NCI-H2171 (cell line): ENCODE data around the gene PRIM2.
"Not testable (repeated sequence)": the region's sequence is repeated elsewhere in the genome, so short reads cannot be mapped to it uniquely, and the experiment has no call there.

Experiments used
- DNase-seq: peaks from one replicate; lab custom pipeline; 2025; lab: John Stamatoyannopoulos, UW

PRIM2 gene

DNA sequence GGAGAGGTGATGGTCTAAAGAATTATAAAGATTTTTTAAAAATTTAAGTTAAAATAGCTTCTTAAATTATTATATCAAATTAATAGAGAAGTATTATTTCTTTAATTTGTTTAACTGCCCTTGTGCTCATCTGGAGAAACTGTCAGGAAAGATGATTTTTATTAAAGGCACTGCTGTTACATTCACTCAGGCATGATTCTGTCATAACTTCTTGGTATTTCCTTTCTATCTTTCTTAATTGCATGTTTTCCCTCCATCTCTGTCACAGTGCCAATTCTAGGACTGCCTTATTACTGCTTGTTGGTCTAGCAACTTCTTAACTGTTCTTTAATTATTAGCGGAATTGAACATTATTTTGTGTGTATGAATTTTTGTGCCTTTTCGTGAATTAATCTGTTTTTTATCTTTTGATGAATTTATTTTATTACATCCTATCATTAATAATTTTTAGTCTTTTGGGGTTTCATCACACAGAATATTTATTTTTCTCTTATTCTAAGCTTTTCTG, 47.7 kb downstream of the PRIM2 start:
- not testable (repeated sequence) for DNase-seq

DNA sequence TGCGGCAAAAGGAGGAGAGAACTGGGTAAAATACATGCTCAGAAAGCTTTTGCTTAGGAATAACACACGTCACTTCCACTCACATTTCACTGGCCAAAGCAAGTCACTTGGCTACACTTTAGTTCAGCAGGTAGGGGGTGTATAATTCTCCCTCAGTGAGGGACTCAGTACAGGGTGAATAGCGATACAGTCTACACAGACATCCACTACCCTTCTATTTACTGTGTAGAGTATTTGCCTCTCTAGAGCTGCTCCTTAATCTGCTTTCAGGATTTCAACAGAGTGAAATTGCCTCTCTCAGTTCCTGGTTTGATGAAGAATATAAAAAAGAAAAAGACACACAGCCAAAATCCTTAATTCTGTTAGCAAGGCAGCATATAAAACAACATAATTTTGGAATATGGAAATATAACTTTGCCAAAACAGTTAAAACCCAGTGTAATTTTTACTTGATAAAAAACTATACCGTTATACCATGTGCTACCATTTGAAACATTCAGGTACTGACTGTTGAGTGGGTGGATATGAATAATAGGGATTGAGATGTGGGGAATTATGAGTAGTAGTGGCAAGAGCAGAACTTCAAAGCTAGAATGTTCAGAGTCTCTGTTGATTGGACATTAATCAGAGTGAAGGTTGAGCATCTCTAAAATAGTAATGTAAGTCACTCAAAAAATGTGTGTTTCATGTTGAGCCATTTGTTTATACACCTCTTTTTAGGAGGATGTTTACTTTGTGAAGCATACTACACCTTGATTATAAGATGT, 51.7 kb downstream of the PRIM2 start:
- not testable (repeated sequence) for DNase-seq

DNA sequence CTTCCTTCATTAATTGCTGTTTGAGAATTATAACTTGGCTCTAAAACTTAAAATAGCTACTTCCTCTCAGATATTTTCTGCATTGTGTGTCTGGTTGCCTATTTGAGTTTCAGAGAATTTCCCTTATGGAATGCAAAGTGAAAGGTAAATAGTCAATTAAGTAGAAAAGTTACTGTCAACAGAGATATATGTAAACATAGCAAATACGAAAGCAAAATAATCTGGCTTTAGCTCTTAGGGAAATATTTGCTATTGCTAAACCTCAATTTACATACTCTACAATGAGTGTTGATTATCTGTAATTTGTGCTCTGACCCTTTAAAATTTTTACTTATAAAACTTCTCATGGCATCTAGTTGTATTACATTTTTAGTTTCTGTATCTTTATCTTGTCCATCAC, 54.3 kb downstream of the PRIM2 start:
- not testable (repeated sequence) for DNase-seq

DNA sequence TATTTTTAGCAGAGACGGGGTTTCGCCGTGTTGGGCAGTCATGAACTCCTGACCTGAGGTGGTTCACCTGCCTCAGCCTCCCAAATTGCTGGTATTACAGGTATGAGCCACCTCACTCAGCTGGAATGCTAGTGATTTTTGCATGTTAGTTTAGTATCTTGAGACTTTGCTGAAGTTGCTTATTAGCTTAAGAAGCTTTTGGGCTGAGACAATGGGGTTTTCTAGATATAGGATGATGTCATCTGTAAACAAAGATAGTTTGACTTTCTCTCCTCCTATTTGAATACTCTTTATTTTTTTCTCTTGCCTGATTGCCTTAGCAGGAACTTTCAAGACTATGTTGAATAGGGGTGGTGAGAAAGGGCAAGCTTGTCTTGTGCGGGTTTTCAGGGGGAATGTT, 57.3 kb downstream of the PRIM2 start:
- not testable (repeated sequence) for DNase-seq

DNA sequence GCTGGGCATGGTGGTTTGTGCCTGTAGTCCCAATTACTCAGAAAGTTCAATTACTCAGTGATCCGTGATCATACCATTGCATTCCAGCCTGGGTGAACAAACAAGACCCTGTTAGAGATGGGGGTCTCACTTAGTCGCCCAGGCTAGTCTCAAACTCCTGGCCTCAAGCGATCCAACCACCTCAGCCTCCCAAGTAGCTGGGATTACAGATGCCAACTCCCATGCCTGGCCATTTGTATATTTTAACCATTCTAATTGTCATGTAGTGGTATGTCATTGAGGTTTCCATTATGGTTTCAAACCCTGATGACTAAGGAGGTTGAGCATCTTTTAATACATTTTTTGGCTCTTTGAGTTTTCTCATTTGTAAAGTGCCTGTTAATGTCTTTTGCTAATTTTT, 58.7 kb downstream of the PRIM2 start:
- not testable (repeated sequence) for DNase-seq

DNA sequence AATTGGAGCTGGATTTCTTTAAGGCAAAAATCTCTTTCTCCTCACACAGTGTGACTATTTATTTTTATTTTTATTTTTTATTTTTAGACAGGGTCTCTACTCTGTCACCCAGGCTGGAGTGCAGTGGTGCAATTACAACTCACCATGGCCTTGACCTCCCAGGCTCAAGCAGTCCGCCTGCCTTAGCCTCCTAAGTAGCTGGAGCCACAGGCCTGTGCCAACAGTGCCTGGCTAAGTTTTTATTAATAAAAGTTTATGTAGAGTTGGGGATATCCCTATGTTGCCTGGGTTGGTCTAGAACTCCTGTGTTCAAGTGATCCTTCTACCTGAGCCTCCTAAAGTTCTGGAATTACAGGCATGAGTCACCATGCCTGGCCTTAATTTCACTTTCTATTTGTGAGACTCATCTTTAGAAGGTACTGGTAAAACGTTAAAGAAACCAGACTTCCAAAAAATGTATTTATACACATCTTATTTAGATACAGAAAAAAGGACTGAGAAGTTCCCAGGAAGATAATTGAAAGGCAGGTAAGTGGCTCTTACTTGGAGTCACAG, 71.7 kb downstream of the PRIM2 start:
- not testable (repeated sequence) for DNase-seq

DNA sequence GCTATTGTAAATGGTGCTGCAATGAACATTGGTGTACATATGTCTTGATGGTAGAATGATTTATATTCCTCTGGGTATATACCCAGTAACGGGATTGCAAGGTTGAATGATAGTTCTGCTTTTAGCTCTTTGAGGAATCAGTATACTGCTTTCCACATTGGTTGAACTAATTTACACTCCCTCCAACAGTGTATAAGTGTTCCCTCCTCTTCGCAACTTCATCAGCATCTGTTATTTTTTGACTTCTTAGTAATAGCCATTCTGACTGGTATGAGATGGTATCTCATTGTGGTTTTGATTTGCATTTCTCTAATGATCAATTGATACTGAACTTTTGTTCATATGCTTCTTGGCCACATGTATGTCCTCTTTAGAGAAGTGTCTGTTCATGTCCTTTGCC, 73.4 kb downstream of the PRIM2 start:
- DNase-seq: not testable (repeated sequence)

DNA sequence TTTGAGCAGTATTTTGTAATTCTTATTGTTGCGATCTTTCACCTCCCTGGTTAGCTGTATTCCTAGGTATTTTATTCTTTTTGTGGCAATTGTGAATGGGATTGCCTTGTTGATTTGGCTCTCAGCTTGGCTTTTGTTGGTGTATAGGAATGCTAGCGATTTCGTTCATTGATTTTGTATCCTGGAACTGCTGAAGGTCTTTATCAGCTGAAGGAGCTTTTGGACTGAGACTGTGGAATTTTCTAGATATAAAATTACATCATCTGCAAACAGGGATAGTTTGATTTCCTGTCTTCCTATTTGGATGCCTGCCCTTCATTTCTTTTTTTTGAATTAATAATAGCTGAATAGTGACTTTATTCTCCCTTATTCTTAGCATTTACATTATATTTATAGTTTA, 74.6 kb downstream of the PRIM2 start:
- not testable (repeated sequence) for DNase-seq

DNA sequence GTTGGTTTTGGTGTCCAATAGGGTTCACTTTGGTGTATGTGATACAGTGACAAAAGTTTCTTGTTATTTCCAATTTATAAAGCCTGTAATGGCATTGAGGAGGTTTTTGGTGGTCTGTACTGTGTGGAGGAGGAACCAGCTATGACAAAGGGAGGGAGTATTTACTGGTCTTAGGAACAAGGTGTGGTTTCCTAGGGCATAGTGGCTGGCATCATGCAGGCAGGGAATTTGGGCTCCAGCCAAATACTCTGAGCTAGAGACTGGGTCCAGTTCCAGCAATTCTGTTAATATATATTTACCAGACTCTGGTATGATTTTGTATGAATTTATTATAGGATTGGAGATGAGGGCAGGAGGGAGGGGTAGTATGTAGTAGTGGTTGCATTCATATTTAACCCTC, 101.9 kb downstream of the PRIM2 start:
- not testable (repeated sequence) for DNase-seq

DNA sequence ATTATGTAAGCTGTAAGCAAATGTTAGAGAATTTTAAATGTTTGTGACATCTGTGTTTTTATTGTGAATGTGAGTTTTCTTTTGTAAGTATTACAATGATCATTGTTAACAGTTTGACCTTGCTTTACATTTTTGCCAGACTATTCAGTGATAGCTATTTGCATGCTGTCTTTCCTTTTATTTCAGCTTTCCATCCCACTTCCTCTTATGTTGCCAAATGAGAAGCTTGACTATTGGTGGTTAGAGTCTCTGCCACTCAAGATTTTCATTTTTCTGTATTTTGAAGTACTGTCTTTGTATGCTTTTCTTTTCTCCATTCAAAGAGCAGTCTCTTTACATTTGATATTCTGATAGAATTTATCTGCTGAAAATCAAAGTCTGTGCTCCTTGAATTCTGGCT, 104.1 kb downstream of the PRIM2 start:
- DNase-seq: no peak

DNA sequence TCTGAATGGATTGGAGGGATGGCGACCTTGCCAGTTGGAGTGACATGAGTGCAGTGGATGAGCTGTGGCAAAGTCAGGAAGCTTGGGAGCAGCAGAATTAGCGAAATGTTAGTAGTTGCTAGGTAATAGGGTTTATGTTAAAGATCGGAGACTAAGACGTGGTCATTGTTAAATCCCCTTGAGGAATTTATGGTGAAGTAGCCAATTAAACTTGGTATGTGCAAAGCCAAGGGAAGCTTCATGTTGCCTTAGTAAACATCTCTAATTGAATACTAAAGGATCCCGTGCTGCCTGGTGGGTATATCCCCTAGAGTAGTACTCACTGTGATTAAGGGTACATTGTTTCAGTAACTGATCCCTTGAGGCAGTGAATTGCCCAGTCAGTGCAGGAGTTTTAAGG, 106.0 kb downstream of the PRIM2 start:
- no peak for DNase-seq

DNA sequence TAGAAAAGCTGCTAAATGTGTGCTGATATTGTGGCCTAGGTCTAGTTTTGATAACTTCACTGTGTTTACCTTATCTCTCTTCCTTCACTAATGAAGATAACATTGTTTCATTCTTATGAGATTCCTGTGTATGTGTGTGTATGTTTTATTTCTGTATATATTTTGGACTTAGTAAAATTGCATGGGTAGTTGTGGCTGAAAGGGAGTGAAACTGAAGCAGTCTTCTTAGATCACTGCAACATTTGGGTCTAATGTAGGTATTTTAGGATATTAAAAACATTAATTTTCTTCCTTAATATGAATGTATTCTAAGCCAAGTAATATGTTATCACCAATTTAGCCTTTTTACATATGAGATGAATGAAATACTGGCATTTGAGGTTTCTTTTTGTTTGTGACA, 114.3 kb downstream of the PRIM2 start:
- not testable (repeated sequence) for DNase-seq

DNA sequence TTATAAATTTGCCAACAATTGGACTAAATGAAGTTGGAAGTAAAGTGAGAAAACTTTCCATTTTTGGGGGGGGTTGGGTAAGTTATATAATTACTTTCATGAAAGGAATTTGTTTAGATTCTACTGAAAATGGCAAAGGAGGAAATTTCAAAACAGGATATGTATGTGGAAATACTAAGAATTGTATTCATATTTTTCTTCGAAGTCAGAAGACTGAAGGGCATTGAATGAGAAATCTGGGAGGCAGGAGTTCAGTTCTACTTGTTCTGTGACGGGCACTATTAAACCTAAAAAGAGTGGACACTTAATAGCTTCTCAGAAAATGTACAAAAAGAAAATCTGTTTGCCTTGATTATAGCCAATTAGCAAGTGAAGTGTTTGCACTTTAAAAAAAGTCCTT, 114.7 kb downstream of the PRIM2 start:
- no peak for DNase-seq

DNA sequence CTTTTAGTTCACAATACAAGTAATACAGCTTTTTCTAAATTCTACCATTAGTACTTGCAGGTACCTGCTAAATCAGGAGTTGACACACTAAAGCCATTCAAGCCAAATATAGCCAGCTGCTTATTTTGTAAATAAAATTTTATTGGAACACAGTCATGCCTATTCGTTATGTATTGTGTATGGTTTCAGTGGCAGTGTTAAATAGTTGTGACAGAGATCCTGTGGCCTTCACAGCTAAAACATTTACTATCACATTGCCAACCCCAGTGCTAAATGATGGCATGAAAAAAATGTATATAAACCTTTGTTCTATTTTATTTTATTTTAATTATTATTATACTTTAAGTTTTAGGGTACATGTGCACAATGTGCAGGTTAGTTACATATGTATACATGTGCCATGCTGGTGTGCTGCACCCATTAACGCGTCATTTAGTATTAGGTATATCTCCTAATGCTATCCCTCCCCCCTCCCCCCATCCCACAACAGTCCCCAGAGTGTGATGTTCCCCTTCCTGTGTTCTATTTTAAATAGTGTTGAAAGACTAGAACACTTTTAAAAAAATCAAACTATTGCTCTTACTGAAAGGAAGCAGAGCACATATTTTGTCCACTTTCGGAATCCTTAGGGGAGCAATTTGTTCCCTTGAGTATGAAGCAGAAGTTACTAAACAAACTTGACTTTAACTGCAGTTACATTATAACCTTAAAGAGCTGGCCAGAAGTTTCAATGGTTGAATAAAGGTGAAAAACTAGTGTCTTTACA, 115.7 kb downstream of the PRIM2 start:
- DNase-seq: no peak

DNA sequence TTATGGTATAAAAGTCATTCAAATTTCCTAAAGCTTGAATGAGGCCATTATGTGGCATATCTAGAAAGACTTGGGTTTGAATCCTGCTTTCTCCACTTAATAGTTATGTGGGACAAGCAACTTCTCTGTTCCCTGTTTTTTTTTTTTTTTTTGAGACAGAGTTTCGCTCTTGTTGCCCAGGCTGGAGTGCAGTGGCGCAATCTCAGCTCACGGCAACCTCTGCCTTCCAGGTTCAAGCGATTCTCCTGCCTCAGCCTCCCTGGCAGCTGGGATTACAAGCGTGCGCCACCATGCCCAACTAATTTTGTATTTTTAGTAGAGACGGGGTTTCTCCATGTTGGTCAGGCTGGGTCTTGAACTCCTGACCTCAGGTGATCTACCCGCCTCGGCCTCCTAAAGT, 116.4 kb downstream of the PRIM2 start:
- not testable (repeated sequence) for DNase-seq

DNA sequence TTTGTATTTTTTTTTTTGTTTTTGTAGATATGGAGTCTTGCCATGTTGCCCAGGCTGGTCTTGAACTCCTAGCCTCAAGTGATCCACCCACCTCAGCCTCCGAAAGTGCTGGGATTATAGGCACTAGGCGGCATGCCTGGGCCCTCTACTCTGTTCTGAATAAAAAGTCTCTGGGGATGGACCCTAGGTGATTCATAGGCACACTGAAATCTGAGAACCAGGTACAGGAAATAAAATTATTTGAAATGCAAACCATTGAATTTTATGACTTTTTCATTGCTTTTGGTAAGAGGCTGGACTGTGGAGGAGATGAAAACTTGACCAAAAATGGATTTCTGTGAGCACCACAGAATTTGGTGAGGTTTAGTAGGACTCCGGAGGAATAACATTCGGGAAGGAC, 117.5 kb downstream of the PRIM2 start:
- no peak for DNase-seq

DNA sequence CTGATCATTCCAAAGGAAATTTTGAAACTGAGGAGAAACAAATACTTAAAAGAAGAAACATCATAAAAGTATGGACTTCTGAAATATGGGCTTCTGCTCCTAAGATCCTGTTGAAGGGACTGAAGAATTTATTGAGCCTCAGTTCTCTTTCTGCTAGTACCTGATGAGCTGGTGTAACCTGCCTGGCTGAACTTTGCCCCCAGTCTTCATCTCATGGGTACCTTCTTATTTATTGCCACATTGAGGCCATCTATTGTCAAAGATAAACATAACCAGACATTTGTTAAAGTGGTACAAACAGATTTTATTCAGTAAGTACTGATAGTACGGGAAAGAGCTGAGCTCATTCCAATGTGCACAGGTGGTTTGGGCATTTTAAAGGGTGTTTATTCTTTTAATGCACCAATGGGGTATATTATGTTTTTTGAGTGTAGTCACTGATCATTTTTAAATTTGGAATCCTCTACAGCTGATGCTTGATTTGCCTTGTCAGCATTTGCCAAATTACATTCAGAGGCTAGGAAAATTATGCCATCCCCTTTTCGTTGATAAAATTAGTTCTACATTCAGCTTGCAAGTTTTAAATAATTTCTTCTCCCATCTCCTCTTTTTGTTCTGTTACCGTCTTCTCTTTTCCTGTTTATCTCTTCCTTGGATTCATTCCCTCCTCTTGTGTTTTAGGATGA, 118.2 kb downstream of the PRIM2 start:
- no peak for DNase-seq

DNA sequence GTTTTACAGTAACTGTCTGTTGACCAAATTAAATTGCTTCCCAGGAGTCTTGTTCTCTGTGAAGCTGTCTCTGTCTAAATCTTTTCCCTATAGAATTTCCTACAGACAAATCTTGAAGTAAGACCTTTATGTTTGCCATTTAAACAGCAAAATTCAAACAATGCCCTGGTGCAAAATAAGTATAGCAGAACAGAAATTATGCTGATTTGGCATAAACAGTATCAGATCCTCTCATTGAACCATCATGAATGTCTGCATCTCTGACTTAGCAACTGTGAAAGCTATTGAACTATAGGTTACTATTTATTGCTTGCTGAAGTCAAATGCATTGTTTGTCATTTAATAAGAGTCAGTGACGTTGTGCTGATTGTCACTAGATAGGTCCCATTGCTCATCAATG, 123.3 kb downstream of the PRIM2 start:
- not testable (repeated sequence) for DNase-seq

DNA sequence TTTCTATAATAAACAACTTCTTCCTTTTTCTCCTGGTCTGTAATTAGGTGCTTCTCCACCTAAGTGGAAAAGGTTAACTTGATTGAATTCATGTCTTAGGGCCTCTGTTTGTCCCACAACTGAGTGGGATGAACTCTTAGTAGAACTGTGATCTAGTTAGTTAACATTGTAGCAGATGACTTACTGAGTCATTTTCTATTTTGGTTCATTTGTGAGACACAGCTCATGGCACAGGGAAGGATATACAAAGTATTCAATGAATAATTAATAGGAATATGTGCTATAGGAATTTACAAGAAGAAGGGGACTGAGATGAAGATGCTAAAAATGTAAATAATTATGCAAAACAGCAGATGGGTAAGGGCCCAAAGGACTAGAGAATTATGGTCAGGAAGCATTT, 124.7 kb downstream of the PRIM2 start:
- not testable (repeated sequence) for DNase-seq

DNA sequence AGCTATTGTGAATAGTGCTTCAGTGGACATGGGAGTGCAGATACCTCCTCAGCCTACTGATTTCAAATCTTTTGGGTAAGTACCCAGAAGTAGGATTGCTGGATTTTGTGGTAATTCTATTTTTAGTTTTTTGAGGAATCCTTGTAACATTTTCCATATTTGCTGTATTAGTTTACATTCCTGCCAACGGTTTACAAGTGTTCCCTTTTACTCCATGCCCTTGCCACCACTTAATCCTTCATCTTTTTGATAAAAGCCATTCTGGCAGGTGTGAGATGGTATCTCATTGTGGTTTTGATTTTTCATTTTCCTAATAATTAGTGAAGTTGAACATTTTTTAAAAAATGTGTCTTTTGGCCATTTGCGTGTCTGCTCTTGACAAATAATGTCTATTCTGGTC, 125.8 kb downstream of the PRIM2 start:
- DNase-seq: not testable (repeated sequence)

DNA sequence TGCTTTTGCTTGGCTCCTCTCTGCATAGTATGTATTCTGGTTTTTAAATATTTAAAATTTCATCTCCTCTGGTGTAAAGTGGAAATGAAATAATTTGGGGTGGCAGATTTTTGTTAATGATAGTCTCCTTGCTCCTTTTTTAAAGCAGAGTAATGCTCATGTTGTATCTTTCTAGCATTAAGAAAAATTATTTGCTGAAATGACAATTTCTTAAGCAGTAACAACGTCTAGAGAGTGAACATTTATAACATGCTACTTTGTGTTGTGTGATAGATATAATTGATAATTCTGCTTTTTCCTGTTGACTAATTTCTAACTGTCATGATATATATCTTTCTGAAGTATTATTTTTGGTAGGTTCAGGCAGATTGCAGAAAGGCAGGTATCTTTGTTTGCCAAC, 127.4 kb downstream of the PRIM2 start:
- not testable (repeated sequence) for DNase-seq

DNA sequence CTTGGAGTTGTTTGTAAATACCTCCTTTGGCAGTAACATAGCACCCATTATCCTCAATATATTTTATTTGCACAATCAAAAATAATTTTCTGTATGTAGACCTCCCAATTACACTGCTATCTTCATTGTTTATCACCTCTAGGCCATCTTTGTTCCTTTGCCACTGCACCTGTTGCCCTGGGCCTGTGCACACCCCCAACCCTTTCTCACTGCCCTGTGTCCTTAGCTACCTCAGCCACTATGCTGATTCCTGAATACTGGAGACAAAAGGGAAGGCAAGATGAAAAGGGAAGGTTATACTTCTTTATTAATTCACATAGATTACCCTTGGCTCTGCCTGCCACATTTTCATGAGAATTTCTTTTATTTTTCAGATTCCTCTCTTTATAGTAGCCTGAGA, 127.9 kb downstream of the PRIM2 start:
- not testable (repeated sequence) for DNase-seq
